Activated CD4-positive, alpha-beta T cell treated with anti-CD3 and anti-CD28 coated beads, Interleukin-2, amount 10 ng/mL, durations not matched to agents 7 days and 5 days (primary cell): ENCODE results near the gene RTL10. TPM values are rescaled to one million over a fixed set of nuclear protein-coding genes. Genes with fewer than 3 reads are reported as not detected.
A peak's percentile ranks its signal among the peaks of the same experiment; 100 is the strongest.

Source experiments
- CTCF ChIA-PET: fragments of 350-600 bp; sonication (Branson Sonifier 250); formaldehyde crosslinking; loops from one replicate; lab custom pipeline; 2021; ENCODE audit warnings: antibody characterized with exemption; lab: Charles Lee
- POLR2A ChIA-PET: fragments of 350-600 bp; sonication (Branson Sonifier 250); formaldehyde crosslinking; loops from one replicate; lab custom pipeline; 2021; ENCODE audit warnings: antibody characterized with exemption; lab: Charles Lee
- DNase-seq: peaks from one replicate; pipeline ENCODE4 v3.0.0-alpha.2; 2020
- H3K27ac Mint-ChIP-seq: one replicate; pipeline ENCODE4 v1.8.0; 2021; ENCODE audit warnings: mild to moderate bottlenecking, moderate library complexity, mixed read lengths
- H3K27me3 Mint-ChIP-seq: one replicate; pipeline ENCODE4 v1.8.0; 2021; ENCODE audit warnings: mixed read lengths
- H3K36me3 Mint-ChIP-seq: one replicate; pipeline ENCODE4 v1.8.0; 2021; ENCODE audit warnings: low read depth, mixed read lengths
- H3K4me1 Mint-ChIP-seq: one replicate; pipeline ENCODE4 v1.8.0; 2021; ENCODE audit warnings: mixed read lengths
- H3K4me3 Mint-ChIP-seq: one replicate; pipeline ENCODE4 v1.8.0; 2021; ENCODE audit warnings: mild to moderate bottlenecking, moderate library complexity, mixed read lengths
- H3K9me3 Mint-ChIP-seq: one replicate; pipeline ENCODE4 v1.8.0; 2021; ENCODE audit warnings: mixed read lengths
- total RNA-seq, 2 experiments: library from RNA; stranded (reverse); gene quantifications; one replicate each; pipeline ENCODE4 v1.2.3, GENCODE V29; 2021

Gene RTL10
- total RNA-seq, 2 experiments from 2014 or later = 21.4 to 21.5 TPM

- Mint-ChIP-seq H3K27ac (no peak overlapping the region), H3K4me3 (no peak overlapping the region), H3K9me3 (no peaks in the 10 kb centered on the region), H3K36me3 (no peaks in the 10 kb centered on the region), H3K4me1 (peaks cover 2% of the 10 kb centered on the region), H3K27me3 (no peaks in the 10 kb centered on the region)
- POLR2A ChIA-PET = no interaction called here
- no peak for DNase-seq
- CTCF ChIA-PET = no interaction called here
Measured at GRCh38 chr22:19862619-19863246, 8.1 kb upstream of the RTL10 start.

GRCh38 chr22:19859861-19860510 is 5.3 kb upstream of the RTL10 start:
- ChIA-PET CTCF (no interaction called here), POLR2A (no interaction called here)
- Mint-ChIP-seq H3K27ac (no peak overlapping the region), H3K27me3 (no peaks in the 10 kb centered on the region), H3K9me3 (no peaks in the 10 kb centered on the region), H3K4me3 (no peak overlapping the region), H3K4me1 (peaks cover 14% of the 10 kb centered on the region), H3K36me3 (peaks cover 7% of the 10 kb centered on the region)
- no peak for DNase-seq

- H3K36me3 Mint-ChIP-seq = peaks cover 15% of the 10 kb centered on the region
- DNase-seq = no peak
- H3K27ac Mint-ChIP-seq = no peak overlapping the region
Measured at GRCh38 chr22:19857382-19857781, 2.7 kb upstream of the RTL10 start.

GRCh38 chr22:19855504-19856409 is 1.1 kb upstream of the RTL10 start:
- Mint-ChIP-seq H3K4me3 (peak overlapping the region; percentile 96), H3K4me1 (peaks cover 35% of the 10 kb centered on the region), H3K36me3 (peaks cover 20% of the 10 kb centered on the region), H3K27ac (peak overlapping the region; percentile 97), H3K27me3 (no peaks in the 10 kb centered on the region), H3K9me3 (no peaks in the 10 kb centered on the region)
- CTCF ChIA-PET = interaction anchor here (0.6 to 1.3 kb wide), 3 partner anchors 12 to 63 kb away, joined by 3 to 4 read pairs (median 4); no protein-coding TSS in a partner anchor
- DNase-seq = peak; percentile 48
- POLR2A ChIA-PET = interaction anchor here (0.6 to 1.0 kb wide), 3 partner anchors 24 to 261 kb away, joined by 3 read pairs; partner anchors contain the start of gene TRMT2A

More at GRCh38 chr22:19857382-19857781, 2.7 kb upstream of the RTL10 start:
- H3K4me1 Mint-ChIP-seq = peaks cover 32% of the 10 kb centered on the region
- H3K4me3 Mint-ChIP-seq = no peak overlapping the region
- no peaks in the 10 kb centered on the region for H3K9me3 Mint-ChIP-seq
- POLR2A ChIA-PET = no interaction called here
- CTCF ChIA-PET = no interaction called here
- H3K27me3 Mint-ChIP-seq = no peaks in the 10 kb centered on the region

- Mint-ChIP-seq H3K27ac (peak overlapping the region; percentile 97), H3K9me3 (no peaks in the 10 kb centered on the region), H3K4me1 (peaks cover 42% of the 10 kb centered on the region), H3K4me3 (peak overlapping the region; percentile 96), H3K27me3 (no peaks in the 10 kb centered on the region), H3K36me3 (peaks cover 33% of the 10 kb centered on the region)
- ChIA-PET POLR2A (no interaction called here), CTCF (no interaction called here)
- DNase-seq = peak; percentile 35
Measured at GRCh38 chr22:19853879-19854777, 546 bp downstream of the RTL10 start.

GRCh38 chr22:19853058-19853878 is 1.4 kb downstream of the RTL10 start:
- no peaks in the 10 kb centered on the region for H3K27me3 Mint-ChIP-seq
- H3K27ac Mint-ChIP-seq = peak overlapping the region; percentile 97
- DNase-seq = no peak
- peaks cover 42% of the 10 kb centered on the region for H3K4me1 Mint-ChIP-seq
- H3K9me3 Mint-ChIP-seq = no peaks in the 10 kb centered on the region
- ChIA-PET POLR2A (no interaction called here), CTCF (no interaction called here)
- H3K36me3 Mint-ChIP-seq = peaks cover 33% of the 10 kb centered on the region
- peak overlapping the region; percentile 96 for H3K4me3 Mint-ChIP-seq

- Mint-ChIP-seq H3K4me1 (peaks cover 43% of the 10 kb centered on the region), H3K4me3 (peak overlapping the region; percentile 96), H3K9me3 (no peaks in the 10 kb centered on the region), H3K27ac (no peak overlapping the region), H3K27me3 (no peaks in the 10 kb centered on the region), H3K36me3 (peaks cover 40% of the 10 kb centered on the region)
- DNase-seq = no peak
- POLR2A ChIA-PET = no interaction called here
- CTCF ChIA-PET = no interaction called here
Measured at GRCh38 chr22:19852177-19852781, 2.4 kb downstream of the RTL10 start.

- H3K4me1 Mint-ChIP-seq = peaks cover 36% of the 10 kb centered on the region
- peaks cover 37% of the 10 kb centered on the region for H3K36me3 Mint-ChIP-seq
- no peak for DNase-seq
- no peak overlapping the region for H3K27ac Mint-ChIP-seq
- POLR2A ChIA-PET = no interaction called here
- H3K27me3 Mint-ChIP-seq = no peaks in the 10 kb centered on the region
- H3K9me3 Mint-ChIP-seq = no peaks in the 10 kb centered on the region
- CTCF ChIA-PET = no interaction called here
- no peak overlapping the region for H3K4me3 Mint-ChIP-seq
Measured at GRCh38 chr22:19851291-19852176, 3.1 kb downstream of the RTL10 start.

GRCh38 chr22:19850763-19851109 is 3.9 kb downstream of the RTL10 start:
- no peak for DNase-seq
- ChIA-PET CTCF (no interaction called here), POLR2A (no interaction called here)
- H3K27me3 Mint-ChIP-seq = no peaks in the 10 kb centered on the region
- H3K27ac Mint-ChIP-seq = peak overlapping the region; percentile 57
- H3K4me1 Mint-ChIP-seq = peaks cover 33% of the 10 kb centered on the region
- no peak overlapping the region for H3K4me3 Mint-ChIP-seq
- peaks cover 37% of the 10 kb centered on the region for H3K36me3 Mint-ChIP-seq
- H3K9me3 Mint-ChIP-seq = no peaks in the 10 kb centered on the region

- Mint-ChIP-seq H3K36me3 (peaks cover 37% of the 10 kb centered on the region), H3K27me3 (no peaks in the 10 kb centered on the region), H3K4me3 (no peak overlapping the region), H3K4me1 (peaks cover 36% of the 10 kb centered on the region), H3K27ac (peak overlapping the region; percentile 57), H3K9me3 (no peaks in the 10 kb centered on the region)
- CTCF ChIA-PET = no interaction called here
- no peak for DNase-seq
- POLR2A ChIA-PET = no interaction called here
Measured at GRCh38 chr22:19849835-19850762, 4.6 kb downstream of the RTL10 start.
